NCI-H146 treated with DMSO at 0.1 percent for 48 hours (cell line): ENCODE measurements around the gene DCLRE1B.

Experiments
- DNase-seq: peaks from one replicate; lab custom pipeline; 2025; ENCODE audit not compliant: unreplicated experiment; lab: John Stamatoyannopoulos, UW

The DCLRE1B gene

GRCh38 chr1:113904674-113905434 lies at the start of gene DCLRE1B, which contains the start of gene AP4B1:
TSS of gene DCLRE1B (plus strand) at chr1:113905326. CDS start at chr1:113905587, 261 bp downstream.
TSS of gene AP4B1 (minus strand) at chr1:113904799. CDS start at chr1:113904717, 82 bp downstream.
- peak; percentile 98 for DNase-seq

DNA sequence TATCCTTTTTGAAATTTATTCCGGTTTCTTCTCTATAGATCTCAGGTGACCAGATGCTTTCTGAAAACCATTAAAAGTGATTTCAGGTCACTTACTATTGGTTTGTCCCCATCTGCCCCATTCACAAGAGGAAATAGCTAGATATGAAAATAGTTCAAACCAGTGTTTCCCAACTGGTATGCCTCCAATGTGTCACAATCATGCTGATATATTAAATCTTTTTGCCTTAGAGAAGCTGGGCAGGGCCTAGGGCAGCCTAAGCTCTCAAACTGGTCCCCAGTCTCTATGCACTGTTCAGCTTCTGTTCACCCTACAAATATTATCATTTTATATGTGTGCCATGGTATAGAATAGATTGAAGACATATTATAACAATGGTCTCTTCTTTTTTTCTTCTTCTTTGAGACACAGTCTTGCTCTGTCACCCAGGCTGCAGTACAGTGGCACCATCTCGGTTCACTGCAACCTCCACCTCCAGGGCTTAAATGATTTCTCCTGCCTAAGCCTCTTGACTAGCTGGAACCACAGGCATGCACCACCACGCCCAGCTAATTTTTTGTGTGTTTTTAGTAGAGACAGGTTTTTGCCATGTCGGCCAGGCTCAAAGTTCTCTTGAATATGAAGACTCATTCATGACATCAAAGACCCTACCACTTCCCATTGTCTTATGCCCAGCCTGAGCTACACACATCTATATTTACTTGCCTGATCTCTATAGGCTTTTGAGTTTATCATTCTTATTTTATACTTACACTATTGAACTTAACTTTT lies 49.3 kb upstream of the DCLRE1B start:
- no peak for DNase-seq

DNA sequence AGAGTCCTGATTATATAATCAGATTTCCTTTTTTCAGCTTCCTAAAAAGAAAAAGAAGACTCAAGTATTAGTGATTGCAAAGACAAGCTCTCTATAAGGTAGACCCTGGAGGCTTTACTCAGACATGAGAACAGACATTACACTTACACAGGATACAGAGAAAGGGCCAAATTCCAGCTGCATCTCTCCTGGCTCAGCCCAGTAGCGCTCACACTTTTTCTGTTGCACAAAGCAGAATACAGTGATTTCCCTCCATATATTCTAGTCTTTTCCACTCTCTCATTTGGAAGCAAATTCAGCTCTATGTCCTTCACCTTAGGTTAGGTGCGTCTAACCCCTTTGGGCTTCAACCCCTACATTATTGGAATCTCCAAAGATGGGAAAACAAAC lies 48.7 kb upstream of the DCLRE1B start:
- no peak for DNase-seq

- DNase-seq, result no peak
Observed at GRCh38 chr1:113857776-113858175, 47.4 kb upstream of the DCLRE1B start.

DNA sequence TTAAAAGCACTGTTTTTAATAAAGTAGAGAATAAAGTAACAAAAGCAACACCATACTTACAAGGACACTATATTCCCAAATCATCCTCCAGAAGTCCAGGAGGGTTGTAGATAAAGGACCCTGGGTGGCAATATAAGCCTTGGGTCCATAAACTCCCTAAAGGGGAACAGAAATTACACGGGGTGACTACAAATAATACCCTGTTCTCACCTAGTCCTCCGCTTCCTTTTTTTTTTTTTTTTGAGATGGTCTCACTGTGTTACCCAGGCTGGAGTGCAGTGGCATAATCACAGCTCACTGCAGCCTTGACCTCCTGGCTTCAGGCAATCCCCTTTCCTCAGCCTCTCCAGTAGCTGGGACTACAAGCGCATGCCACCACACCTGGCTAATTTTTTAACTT lies 46.7 kb upstream of the DCLRE1B start:
- no peak for DNase-seq

DNA sequence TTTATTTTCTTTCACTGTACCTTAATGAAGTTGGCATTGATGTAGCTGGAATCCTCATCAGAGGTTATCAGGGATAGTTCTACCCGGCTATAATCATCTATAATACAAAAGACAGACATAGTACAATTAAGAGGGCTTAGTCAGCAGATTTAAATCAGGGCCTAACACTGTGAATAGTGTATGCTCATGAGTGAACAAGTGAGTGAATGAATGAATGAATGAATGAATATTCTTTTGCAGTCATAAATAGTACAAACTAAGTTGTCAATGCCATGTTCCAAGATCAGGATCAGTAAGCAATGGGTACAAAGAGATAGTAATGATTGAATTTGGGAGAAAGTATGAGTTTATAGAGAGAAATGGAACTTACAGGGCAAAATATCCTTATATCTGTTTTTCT lies 46.1 kb upstream of the DCLRE1B start:
- no peak for DNase-seq

DNA sequence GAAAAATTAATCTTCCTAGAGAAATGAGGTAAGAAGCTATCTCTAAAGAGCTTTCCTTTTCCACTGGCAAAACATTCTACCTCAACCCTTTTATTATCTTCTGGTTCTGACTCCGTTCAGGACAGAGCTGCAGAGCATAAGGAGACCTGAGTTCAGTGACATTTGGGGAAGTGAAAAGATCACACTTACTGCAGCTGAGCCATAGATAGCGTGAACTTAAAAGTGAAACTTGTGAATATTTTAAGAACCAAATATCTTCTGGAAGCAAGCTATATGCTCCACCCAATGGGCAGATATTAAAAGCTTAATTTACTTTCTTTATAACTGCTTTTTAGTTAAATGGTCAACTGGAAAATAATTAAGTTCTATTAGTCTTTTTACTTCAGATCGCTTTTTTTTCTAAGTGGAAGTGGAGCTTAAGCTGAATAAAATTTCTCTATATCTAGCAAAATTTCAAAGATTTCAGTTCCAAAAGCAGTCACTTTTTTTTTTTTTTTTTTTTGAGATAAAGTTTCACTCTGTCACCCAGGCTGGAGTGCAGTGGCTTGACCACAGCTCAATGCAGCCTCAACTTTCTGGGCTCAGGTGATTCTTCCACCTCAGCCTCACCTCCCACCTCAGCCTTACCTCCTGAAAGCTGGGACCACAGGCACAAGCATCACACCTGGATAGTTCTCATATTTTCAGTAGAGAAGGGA lies 45.5 kb upstream of the DCLRE1B start:
- no peak for DNase-seq

DNA sequence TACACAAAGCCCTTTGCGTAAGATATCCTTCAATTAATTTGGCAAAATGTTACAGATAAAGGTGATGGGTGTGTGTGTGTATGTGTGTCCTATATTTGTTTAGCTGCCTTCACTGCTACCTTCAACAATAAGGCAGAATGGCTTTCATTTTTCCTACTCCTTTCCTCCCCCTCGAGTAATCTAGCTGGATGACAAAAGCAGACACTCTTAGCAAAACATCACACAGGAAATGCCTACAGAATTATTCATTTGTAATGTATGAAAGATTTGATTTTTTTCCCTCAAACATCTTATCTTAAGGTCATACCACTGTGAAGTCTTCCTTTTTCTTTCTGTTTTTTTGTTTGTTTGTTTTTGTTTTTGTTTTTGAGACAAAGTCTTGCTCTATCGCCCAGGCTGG lies 44.2 kb upstream of the DCLRE1B start:
- DNase-seq, result no peak

GRCh38 chr1:113861641-113862040 lies 43.5 kb upstream of the DCLRE1B start:
- DNase-seq, result no peak

DNA sequence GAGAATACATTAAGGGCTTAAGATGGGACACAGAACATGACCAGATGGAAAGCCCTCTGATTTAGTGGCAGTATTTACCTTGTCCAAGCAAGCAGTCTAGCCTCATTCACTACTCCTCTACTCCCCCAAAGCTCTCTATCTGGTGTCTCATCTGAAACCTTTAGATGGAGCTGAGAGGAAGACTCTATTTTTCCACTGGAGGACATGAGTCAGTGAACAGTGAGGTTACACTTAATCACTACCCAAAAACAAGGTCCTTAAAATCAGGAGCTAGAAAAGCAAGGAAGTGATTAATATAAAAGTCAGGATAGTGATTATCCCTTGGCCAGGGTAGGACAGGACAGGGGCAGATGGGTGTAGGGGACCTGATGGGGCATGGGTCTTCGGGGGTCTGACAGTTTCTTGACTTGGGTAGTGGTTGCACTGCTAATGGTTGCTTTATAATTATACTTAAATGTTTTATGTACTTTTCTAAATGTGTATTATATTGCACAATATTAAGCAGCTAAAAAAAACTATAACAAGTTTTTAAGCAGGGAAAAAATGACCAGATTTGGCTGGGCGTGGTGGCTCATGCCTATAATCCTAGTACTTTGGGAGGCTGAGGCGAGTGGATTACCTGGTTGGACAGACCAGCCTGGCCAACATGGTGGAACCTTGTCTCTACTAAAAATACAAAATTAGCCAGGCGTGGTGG lies 36.6 kb upstream of the DCLRE1B start:
- no peak for DNase-seq

GRCh38 chr1:113870778-113871177 lies 34.3 kb upstream of the DCLRE1B start:
- no peak for DNase-seq

DNA sequence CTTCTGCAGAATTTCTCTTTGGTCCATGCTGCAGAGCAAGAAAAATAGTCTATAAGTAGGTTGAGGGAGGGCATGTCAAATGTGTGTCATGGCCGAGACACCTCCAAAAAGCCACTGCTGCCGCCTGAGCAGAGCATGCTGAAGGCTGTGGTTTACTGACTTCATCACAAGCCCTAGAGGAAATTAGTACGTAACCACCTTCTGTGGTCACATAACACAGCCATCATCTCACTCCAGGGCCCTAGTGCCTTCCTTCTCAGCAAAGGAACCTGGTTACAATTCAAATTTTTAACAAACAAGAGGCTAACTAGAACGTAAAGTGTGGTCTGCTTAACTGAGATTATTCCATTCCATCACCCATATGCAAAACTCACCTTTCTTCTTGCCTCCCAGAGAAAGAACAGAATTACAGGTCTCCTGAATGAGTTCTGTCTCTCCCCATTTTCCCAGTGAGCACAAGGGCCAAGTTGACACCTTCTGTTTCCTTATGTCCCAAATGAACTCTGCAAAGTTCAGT lies 33.5 kb upstream of the DCLRE1B start, which contains the start of gene PTPN22:
Gene PTPN22, minus strand, starts transcription at position 116 of the 517 bp plus-strand sequence.
- DNase-seq, result no peak

DNA sequence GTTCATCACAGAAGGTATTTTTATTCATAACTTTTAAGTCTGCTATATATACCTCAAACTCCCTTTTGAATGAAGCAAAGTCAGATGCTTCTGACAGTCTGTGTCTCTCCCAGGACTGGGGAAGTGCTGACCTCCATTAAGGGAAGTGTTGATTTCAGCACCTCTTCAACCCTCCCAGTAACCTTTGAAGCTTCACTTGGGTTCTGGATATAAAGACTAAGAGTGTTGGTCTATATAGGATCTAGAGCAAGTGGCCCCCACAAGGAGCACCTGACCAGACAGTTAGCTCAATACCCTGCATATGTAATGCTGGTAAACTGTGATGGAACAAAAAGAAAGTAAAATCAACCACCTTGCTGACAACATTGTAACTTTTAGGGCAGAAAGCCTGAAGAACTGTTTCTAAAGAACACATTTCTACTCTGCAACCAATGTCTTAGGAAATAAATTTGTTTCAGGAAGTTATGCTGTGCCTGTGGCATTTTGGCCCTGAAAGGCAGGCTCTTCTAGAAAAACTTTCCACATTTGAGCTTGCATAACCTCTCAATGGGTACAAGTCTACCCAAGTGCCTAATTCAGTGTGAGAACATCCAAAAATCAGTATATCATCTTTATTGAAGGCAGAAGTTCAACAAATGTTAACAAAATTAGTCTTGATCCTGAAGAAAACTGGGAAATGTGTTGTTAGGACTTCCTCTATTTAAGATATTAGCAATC lies 32.7 kb upstream of the DCLRE1B start:
- DNase-seq, result no peak

- no peak for DNase-seq
Observed at GRCh38 chr1:113874012-113874879, 30.9 kb upstream of the DCLRE1B start.

GRCh38 chr1:113875714-113876113 lies 29.4 kb upstream of the DCLRE1B start:
- no peak for DNase-seq

DNA sequence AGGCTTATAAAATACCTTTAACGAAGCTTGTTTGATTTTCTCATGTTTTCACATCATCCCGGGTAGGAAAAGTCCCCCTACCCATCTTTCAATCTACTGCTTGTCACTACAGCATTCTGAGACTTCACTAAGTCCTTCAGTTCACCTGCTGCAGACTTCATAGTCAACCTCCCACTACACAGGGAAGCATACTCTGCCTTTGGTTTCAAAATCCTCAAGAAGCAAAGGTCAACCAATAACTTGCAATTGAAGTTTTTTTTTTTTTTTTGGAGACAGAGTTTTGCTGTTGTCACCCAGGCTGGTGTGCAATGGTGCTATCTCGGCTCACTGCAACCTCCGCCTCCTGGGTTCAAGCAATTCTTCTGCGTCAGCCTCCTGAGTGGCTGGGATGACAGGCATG lies 28.9 kb upstream of the DCLRE1B start:
- DNase-seq, result no peak

GRCh38 chr1:113879739-113880038 lies 25.4 kb upstream of the DCLRE1B start:
- no peak for DNase-seq

DNA sequence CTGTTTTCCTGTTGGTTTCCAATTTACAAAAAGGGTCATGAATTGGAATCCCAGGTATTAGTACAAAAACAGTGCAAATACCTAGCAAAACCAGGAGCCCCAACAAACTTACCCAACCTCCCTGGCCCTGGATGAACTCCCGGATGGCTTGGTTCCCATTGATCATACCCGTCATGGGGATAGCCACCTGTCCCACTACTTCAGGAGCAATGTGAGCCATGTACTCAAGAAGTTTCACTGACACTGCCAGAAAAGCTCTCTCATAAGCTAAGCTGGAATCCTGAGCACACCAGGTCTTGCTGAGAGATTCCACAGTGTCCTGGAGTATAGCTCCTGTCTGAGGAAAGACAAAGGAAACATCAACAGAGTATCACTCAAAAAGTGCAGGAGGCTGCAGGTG lies 23.5 kb upstream of the DCLRE1B start:
- DNase-seq, result no peak
